ENCODE results near the gene TMC1.

The TMC1 gene

DNA sequence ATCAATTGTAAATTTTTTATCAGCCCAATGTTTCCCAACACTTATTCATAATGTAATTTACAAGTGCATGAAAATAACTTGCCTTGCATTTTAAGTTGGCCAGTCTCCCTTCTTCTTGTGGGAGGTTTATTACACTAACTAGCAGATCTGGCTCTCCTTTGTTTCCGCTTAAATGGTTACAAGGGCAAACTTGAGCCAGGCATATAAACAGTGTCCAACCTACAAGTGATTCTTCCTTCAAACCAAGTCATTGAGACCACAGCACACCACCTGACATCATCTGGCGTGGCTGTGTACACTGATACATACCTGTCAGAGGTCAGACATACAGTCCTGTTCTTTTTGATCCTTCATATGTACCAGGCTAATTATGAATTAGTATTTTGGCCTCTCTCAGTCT, 351.3 kb downstream of the TMC1 start:
- DNase-seq (ENCODE audit: low spot score) = no peak

DNA sequence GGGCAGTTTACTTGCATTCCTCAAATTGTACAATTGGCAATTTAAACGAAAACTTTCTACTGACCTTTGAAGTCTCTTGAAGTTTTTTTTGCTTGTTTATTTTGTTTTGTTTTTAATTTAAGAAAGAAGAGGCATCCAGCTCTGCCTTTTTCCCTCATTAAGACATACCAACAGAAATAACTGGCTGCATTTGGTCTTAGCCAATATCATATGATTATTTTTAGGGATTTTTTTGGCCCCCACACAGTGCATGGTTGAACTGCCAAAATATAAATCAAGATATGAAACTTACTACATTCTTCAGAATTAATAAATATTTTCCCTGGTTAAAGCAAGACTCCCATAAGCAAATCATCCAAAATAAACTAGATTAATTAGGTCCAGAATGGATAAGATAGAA, 352.0 kb downstream of the TMC1 start:
- no peak for DNase-seq (ENCODE audit: low spot score)

DNA sequence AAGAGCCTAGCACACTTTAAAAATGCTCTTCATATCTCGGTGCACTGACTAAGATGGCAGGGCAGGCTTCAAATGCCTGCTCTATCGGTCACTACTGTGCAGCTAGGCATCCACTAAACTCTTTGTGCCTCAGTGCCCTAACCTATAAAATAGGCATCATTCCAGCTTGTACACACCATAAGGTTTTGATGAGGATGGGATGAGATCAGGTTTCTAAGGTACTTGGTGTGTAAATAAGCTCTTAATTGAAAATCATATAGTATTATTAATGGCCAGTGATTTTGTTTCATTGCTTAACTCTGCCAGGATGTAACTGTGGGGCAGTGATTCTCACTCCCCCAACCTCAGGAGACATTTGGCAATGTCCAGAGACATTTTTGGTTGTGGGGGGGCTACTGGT, 352.9 kb downstream of the TMC1 start:
- DNase-seq (ENCODE audit: low spot score) = no peak

DNA sequence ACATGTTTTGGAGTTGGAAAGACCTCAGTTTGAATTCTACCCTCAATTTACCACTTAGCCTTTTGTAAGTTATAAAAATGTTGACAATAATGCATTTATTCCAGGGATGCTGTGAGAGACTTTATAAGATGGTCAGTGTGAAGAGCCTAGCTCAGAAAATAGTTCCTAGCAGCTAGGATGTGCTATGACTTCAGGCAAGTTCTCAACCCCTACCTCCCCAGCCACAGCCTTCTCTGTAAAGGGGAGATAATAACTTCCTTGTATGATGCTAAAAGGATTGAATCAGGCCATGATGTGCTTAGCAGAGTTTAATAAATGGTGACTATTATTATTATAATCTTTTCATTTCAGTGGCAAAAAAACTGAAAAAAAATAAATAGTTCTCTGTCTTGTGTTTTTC, 353.8 kb downstream of the TMC1 start:
- no peak for DNase-seq (ENCODE audit: low spot score)

DNA sequence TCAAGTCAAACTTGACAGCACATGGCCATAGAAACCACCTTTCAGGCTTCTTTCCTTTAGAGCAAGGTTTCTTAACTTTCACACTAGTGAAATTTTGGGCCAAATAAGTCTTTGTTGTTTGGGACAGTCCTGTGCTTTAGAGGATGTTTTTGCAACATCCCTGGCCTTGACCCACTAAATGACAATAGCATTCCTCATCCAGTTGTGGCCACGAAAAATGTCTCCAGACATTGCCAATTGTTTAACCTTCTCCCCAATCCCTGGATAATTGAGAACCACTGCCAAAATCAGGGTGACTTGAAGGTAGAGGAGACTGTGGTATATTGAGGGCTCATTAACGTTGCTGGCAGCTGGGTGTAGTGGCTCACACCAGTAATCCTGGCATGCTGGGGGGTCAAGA, 359.4 kb downstream of the TMC1 start:
- peak; percentile 42 for DNase-seq (ENCODE audit: low spot score)

DNA sequence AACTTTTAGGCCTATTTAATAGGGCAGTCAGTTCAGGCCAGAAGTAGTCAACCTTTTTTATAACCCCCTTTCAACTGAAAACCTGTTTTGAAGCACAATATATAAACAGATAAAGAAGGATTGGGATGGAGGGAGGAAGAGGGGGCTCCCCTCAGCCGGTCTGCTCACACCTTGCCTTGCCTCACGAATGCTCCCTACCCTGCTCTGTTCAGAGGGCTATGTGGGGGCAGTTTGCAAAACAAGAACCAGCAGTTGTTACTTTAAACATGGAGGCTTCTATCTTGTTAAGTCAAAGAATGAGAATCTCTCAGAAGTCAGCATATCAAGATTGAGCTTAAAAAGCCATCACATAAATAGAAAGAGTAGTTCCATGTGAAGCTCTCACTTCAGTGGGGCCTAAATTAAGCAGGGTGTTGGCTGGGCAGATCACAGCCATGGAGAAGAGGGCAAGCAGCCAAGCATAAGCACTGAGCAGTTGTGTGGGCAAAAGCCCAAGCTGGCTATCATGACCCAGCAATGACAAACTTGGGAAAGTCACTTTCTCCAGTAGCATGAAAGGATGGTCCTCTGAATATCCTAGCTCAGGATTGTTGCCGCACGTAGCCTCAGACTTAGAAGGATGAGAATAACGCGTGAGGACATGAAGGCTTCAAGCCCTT, 360.8 kb downstream of the TMC1 start:
- peak; percentile 35 for DNase-seq (ENCODE audit: low spot score)

DNA sequence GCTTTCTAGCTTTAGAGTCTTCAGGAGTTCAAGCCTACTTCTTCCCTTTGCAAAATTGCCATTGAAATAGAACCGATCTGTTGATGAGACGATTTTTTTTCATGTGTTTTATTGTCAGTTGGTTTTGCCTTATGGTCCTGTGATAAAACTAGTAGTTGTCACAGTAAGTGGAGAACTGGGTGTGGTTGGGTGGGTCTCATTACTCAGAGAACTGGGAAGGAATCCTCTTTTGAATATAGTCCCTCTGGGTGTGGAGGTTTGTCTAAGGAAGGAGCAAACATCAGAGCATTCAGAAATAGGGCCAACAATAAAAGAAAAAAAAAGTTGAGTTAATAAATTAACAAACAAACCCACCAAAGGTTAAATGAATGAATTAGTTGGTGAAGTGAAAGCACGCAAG, 362.5 kb downstream of the TMC1 start:
- DNase-seq (ENCODE audit: low spot score) = no peak

DNA sequence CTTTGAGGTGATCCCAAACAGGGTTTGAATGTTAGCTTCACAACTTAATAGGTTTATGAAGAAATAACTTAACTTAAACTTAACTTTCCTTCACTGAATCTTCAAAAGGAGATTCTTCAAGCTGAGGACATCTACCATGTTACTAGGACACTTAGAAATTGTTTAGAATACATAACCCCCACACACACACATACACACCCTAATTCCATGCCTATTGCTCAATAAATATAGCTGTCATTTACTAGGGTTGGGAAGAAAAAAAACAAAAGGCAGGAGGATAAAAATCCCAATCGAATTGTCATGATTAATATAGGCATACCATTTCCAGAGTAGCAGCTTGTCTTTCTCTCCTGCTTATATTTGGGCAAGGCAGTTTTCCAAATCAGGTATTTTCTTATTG, 363.1 kb downstream of the TMC1 start:
- no peak for DNase-seq (ENCODE audit: low spot score)

Measured in AG08395 (cell line).